ENCODE data around the gene HOGA1.
"Not testable (repeated sequence)": the region's sequence is repeated elsewhere in the genome, so short reads cannot be mapped to it uniquely, and the experiment has no call there.

The HOGA1 gene

DNA sequence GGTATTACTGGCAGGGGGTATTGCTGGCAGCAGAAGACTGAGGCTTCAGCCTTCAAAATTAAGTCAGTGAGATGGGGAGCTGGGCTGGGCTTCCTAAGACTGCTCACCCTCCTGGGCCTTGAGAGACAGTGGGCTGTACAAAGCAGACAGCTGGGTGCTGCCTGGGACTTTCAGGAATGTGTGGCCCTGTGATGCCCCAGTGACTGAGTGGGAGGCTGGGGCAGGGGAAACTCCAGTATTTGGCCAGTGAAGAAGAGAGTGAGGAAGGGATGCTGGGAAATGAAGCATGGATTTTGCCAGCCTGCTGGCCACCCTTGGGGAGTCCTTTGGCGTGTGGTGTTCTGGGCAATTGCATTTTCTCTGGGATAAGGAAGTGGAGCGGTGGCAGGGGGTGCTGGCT lies 11.2 kb upstream of the HOGA1 start:
- peak overlapping the region; percentile 99 for H3K27ac ChIP-seq
- ChIA-PET CTCF (interaction anchor here (0.6 to 3.8 kb wide), 9 partner anchors 11 to 474 kb away, joined by 3 to 35 read pairs (median 5); partner anchors contain the start of gene C10orf62), POLR2A (ENCODE audit: low non-redundant PET) (no interaction called here)
- TF ChIP-seq, protein P1, sequence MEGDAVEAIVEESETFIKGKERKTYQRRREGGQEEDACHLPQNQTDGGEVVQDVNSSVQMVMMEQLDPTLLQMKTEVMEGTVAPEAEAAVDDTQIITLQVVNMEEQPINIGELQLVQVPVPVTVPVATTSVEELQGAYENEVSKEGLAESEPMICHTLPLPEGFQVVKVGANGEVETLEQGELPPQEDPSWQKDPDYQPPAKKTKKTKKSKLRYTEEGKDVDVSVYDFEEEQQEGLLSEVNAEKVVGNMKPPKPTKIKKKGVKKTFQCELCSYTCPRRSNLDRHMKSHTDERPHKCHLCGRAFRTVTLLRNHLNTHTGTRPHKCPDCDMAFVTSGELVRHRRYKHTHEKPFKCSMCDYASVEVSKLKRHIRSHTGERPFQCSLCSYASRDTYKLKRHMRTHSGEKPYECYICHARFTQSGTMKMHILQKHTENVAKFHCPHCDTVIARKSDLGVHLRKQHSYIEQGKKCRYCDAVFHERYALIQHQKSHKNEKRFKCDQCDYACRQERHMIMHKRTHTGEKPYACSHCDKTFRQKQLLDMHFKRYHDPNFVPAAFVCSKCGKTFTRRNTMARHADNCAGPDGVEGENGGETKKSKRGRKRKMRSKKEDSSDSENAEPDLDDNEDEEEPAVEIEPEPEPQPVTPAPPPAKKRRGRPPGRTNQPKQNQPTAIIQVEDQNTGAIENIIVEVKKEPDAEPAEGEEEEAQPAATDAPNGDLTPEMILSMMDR (conservative IDR thresholded peaks at IDR 0.05; ENCODE audit: low read depth) = no peak
- no peak for DNase-seq (ENCODE audit: low spot score)

DNA sequence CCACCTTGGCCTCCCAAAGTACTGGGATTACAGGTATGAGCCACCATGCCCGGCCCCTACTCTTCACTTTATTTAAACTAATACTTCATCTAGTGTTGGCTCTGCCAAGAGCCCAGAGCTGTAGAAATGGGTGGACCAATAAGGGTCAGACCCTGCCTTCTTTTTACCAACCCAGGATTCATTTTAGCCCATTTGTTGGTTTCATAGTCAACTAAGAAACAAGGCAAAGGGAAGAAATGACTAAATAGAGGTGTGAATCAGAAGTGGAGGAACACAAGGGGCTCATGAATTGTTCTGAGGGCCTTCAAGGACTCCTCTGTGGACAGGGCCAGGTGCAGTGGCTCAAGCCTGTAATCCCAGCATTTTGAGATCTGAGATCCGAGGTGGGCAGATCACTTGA lies 10.5 kb upstream of the HOGA1 start:
- TF ChIP-seq, protein P1 (conservative IDR thresholded peaks at IDR 0.05; ENCODE audit: low read depth) = no peak
- CTCF ChIA-PET = interaction anchor here (1.0 to 3.8 kb wide), 3 partner anchors 20 to 39 kb away, joined by 3 to 30 read pairs (median 16); no protein-coding TSS in a partner anchor
- POLR2A ChIA-PET (ENCODE audit: low non-redundant PET) = interaction anchor here (0.6 kb wide), 1 partner anchor 36 kb away, joined by 3 read pairs; no protein-coding TSS in a partner anchor
- no peak for DNase-seq (ENCODE audit: low spot score)
- peak overlapping the region; percentile 99 for H3K27ac ChIP-seq

DNA sequence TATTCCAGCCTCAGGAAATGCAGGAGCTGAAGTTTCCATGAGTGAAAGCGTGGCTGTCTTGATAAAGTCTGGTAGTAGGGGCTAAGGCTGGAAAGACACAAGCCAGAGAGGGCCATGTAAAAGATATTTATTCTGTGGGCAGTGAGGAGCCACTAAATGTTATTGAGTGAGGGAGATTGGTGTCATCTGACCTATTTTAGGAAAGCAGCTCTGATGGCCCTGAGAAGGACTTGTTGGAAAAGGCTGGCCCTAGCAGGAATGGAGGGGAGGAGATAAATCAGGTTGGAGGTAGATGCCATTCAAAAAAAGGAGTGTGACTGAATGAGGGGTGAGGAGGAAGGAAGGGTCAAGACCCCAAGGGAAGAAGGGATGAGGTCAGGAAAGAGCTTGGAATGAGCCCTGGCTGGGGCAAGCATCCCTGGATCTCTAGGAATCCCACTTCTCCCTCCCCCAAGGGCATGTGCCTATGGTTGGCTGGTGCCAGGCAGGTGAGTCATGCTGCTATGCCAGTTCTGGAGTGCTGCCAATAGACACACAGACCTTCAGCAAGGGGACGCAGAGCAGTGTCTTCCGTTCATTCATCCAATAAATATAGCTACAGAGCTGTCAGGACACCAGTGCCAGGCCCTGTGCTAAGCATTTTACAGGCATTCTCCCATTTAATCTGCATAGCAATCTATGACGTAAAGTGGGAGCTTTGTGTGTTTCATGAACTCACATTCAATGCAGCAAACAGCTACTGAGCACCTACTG lies 9.6 kb upstream of the HOGA1 start:
- ChIA-PET POLR2A (ENCODE audit: low non-redundant PET) (interaction anchor here (0.6 kb wide), 3 partner anchors 20 to 67 kb away, joined by 3 to 8 read pairs (median 4); no protein-coding TSS in a partner anchor), CTCF (interaction anchor here (0.9 to 2.8 kb wide), 4 partner anchors 21 to 95 kb away, joined by 3 to 16 read pairs (median 3); no protein-coding TSS in a partner anchor)
- DNase-seq (ENCODE audit: low spot score) = peak; percentile 99
- TF ChIP-seq, protein P1 (conservative IDR thresholded peaks at IDR 0.05; ENCODE audit: low read depth) = no peak
- H3K27ac ChIP-seq = peak overlapping the region; percentile 99

DNA sequence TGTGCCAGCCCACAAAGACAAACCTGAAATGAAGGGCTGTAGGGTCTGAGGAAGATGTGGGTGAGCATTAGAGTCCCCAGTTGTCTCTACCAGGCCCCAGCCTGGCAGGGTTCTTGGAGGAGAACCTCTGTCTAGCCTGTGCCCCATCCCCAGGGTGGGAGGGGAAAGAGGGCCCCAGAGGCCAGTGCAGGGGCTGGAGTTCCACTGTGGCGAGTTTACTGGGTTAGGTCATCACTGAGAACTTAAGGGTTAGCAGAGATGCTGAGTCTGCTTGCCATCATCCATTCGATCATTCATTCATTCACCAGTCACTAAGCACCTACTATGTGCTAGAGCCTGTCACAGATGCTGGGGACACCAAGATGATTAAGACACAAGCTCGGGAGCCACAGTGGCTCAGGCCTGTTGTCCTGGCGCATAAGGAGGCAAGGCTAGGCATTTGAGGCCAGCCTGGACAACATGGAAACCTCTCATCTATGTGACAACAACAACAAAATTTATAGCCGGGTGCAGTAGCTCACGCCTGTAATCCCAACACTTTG lies 9.0 kb upstream of the HOGA1 start:
- ChIA-PET POLR2A (ENCODE audit: low non-redundant PET) (interaction anchor here (0.6 kb wide), 2 partner anchors 47 to 67 kb away, joined by 3 to 4 read pairs; no protein-coding TSS in a partner anchor), CTCF (interaction anchor here (1.1 to 2.8 kb wide), 2 partner anchors 37 to 94 kb away, joined by 3 to 16 read pairs; no protein-coding TSS in a partner anchor)
- TF ChIP-seq, protein P1 (conservative IDR thresholded peaks at IDR 0.05; ENCODE audit: low read depth) = no peak
- H3K27ac ChIP-seq = peak overlapping the region; percentile 99
- DNase-seq (ENCODE audit: low spot score) = peak; percentile 47

DNA sequence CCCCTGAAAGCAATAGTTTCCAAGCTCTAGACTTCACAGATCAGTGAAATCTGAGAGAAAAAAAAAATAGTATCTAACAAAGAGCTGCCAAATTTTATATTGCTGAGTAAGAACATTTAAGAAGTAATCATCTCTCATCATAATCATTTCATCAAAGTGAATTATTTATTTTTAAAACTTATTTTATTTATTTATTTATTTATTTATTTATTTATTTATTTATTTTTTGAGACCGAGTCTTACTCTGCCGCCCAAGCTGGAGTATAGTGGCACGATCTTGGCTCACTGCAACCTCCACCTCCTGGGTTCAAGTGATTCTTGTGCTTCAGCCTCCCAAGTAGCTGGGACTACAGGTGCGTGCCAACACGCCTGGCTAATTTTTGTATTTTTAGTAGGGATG lies 7.7 kb upstream of the HOGA1 start:
- CTCF ChIA-PET = interaction anchor here (0.5 to 2.8 kb wide), 4 partner anchors 23 to 1875 kb away, joined by 3 to 16 read pairs (median 4); no protein-coding TSS in a partner anchor
- H3K27ac ChIP-seq = peak overlapping the region; percentile 99
- POLR2A ChIA-PET (ENCODE audit: low non-redundant PET); DNase-seq (ENCODE audit: low spot score): not testable (repeated sequence)

DNA sequence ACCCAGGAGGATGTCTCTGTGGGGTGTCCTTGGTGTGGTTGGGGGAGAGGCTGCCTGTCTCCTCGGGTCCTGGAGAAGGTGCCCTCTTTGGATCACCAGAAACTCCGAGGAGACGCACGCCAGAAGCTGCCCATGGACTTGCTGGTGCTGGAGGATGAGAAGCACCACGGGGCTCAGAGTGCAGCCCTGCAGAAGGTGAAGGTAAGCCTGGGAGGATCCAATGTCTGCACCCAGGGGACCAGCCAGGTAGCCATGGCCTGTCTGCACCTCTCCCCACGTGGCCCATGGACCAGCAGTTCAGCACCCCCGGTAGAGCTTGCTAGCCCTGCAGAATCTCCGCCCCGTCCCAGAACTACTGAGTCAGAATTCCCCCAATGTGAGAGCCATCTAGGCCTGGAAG lies 6.5 kb upstream of the HOGA1 start:
- H3K27ac ChIP-seq = peak overlapping the region; percentile 15; the same call in 1 of the 2 replicates
- no peak for DNase-seq (ENCODE audit: low spot score)
- CTCF ChIA-PET = interaction anchor here (1.4 kb wide), 1 partner anchor 24 kb away, joined by 4 read pairs; no protein-coding TSS in a partner anchor
- TF ChIP-seq, protein P1 (conservative IDR thresholded peaks at IDR 0.05; ENCODE audit: low read depth) = no peak
- POLR2A ChIA-PET (ENCODE audit: low non-redundant PET) = no interaction called here

Data from RWPE1 (cell line).